Panc1 (cell line): ENCODE measurements around the gene CLC. TPM values are rescaled to one million over a fixed set of nuclear protein-coding genes. Genes with fewer than 3 reads are reported as not detected.

Experiments used
- ATAC-seq: fragments of 200-7000 bp; cut with Tn5 transposase; 2 replicates; pipeline ENCODE4 v1.9.1; 2020; ENCODE audit warnings: mild to moderate bottlenecking, moderate library complexity
- BruUV-seq: library from RNA; stranded (reverse); fragments of 400-500 nt; replicated peaks from 2 replicates; lab custom pipeline; 2021; lab: Mats Ljungman, UMichigan
- CTCF ChIA-PET: fragments of 300-600 bp; sonication (Branson Sonifier 250); formaldehyde crosslinking; loops from one replicate; lab custom pipeline; 2022; ENCODE audit warnings: antibody characterized with exemption; lab: Charles Lee
- POLR2A ChIA-PET: fragments of 300-600 bp; sonication (Branson Sonifier 250); formaldehyde crosslinking; loops from one replicate; lab custom pipeline; 2022; ENCODE audit warnings: antibody characterized with exemption; lab: Charles Lee
- DNase-seq: peaks from one replicate; pipeline ENCODE4 v3.0.0-alpha.2; 2010; ENCODE audit warnings: low read depth, low spot score
- H3K27ac ChIP-seq: 2 replicates; pipeline ENCODE4 v1.5.1; 2011; ENCODE audit warnings: mild to moderate bottlenecking, low read length, inconsistent platforms
- H3K27me3 ChIP-seq: fragments of 200-500 bp; sonication (Bioruptor generic); 2 replicates; pipeline ENCODE4 v1.6.0; 2014; ENCODE audit warnings: low read length, inconsistent platforms; ENCODE audit not compliant: control insufficient read depth, insufficient read depth
- H3K36me3 ChIP-seq: fragments of 200-500 bp; sonication (Bioruptor generic); 2 replicates; pipeline ENCODE4 v1.5.1; 2014; ENCODE audit warnings: inconsistent platforms, mild to moderate bottlenecking, low read length, moderate library complexity; ENCODE audit not compliant: control insufficient read depth, insufficient read depth
- H3K4me1 ChIP-seq: 2 replicates; pipeline ENCODE4 v1.5.1; 2011; ENCODE audit warnings: inconsistent platforms, mild to moderate bottlenecking, low read length, moderate library complexity; ENCODE audit not compliant: control insufficient read depth, insufficient read depth
- H3K4me3 ChIP-seq, 2 experiments: 2 replicates each; pipeline ENCODE4 v1.5.1; 2011 to 2012; ENCODE audit warnings: low read depth in 2 of 2, low read length in 2 of 2, mild to moderate bottlenecking in 2 of 2, inconsistent platforms in 1 of 2, moderate library complexity in 1 of 2
- H3K9me3 ChIP-seq: fragments of 200-500 bp; sonication (Bioruptor generic); 2 replicates; pipeline ENCODE4 v1.5.1; 2014; ENCODE audit warnings: low read depth, mild to moderate bottlenecking, inconsistent platforms, low read length, moderate library complexity; ENCODE audit not compliant: control insufficient read depth, insufficient read depth
- CTCF ChIP-seq: fragments of 450-650 bp; IDR thresholded peaks from 2 replicates; pipeline ENCODE4 v1.5.1; 2017; ENCODE audit warnings: mild to moderate bottlenecking
- POLR2AphosphoS5 ChIP-seq: IDR thresholded peaks from 2 replicates; pipeline ENCODE4 v1.6.1; 2012; ENCODE audit warnings: mild to moderate bottlenecking, low read depth, low read length, moderate library complexity
- REST ChIP-seq, 2 experiments: IDR thresholded peaks; 2 replicates each; pipeline ENCODE4 v1.6.1; 2011 to 2012; ENCODE audit warnings: low read depth in 2 of 2, control low read depth in 1 of 2, low read length in 1 of 2, mild to moderate bottlenecking in 1 of 2, moderate library complexity in 1 of 2; ENCODE audit not compliant: insufficient read depth in 1 of 2
- SIN3A ChIP-seq: IDR thresholded peaks from 2 replicates; pipeline ENCODE4 v1.6.1; 2012; ENCODE audit warnings: low read depth, mild to moderate bottlenecking, low read length, moderate library complexity, borderline replicate concordance; ENCODE audit not compliant: insufficient read depth
- TCF7L2 ChIP-seq: IDR thresholded peaks from 2 replicates; pipeline ENCODE4 v1.6.1; 2011; ENCODE audit warnings: mild to moderate bottlenecking, low read depth, low read length, inconsistent platforms
- in situ Hi-C: cut with HindIII; loops from 2 replicates; pipeline ENCODE4 v1.10.0; 2016; ENCODE audit warnings: low sequenced_read_pairs, low pct_unique_long_range_greater_than_20kb
- intact Hi-C: fragments of 100-400 bp; cut with micrococcal nuclease; formaldehyde crosslinking; loops from one replicate; pipeline ENCODE4 v1.10.0; 2022; ENCODE audit not compliant: unreplicated experiment
- total RNA-seq: library from RNA; stranded (reverse); gene quantifications from one replicate; pipeline ENCODE4 v1.2.1, GENCODE V29; 2021; ENCODE audit not compliant: unreplicated experiment

CLC gene
- total RNA-seq, 1 experiment from 2014 or later = not detected

GRCh38 chr19:39746836-39747529 is 9.2 kb upstream of the CLC start:
- POLR2A ChIA-PET = interaction anchor here (0.6 to 0.7 kb wide), 3 partner anchors 8 to 250 kb away, joined by 3 to 8 read pairs (median 3); partner anchors contain the start of genes DLL3 and ZNF546
- intact Hi-C loops = no loop called here
- no peaks in the 10 kb centered on the region for H3K4me1 ChIP-seq
- no peak for TF ChIP-seq REST (IDR thresholded peaks at IDR 0.05; ENCODE audit: insufficient read depth in 1 of 2, low read depth in 2 of 2, low read length in 1 of 2)
- TF ChIP-seq POLR2AphosphoS5 = no peak
- TF ChIP-seq TCF7L2 = no peak
- TF ChIP-seq CTCF = no peak
- TF ChIP-seq SIN3A = no peak
- no peak overlapping the region for H3K4me3 ChIP-seq
- H3K36me3 ChIP-seq = no peaks in the 10 kb centered on the region
- peaks cover 92% of the 10 kb centered on the region for H3K27me3 ChIP-seq
- CTCF ChIA-PET = interaction anchor here (0.5 to 2.1 kb wide), 6 partner anchors 13 to 284 kb away, joined by 3 to 7 read pairs (median 4); no protein-coding TSS in a partner anchor
- ATAC-seq (peak; percentile 83), DNase-seq (no peak)
- in situ Hi-C loops = loop anchor here (5.0 to 10.0 kb wide), 4 partner anchors 35 to 545 kb away; no protein-coding TSS in a partner anchor
- no peaks in the 10 kb centered on the region for H3K9me3 ChIP-seq
- H3K27ac ChIP-seq = no peak overlapping the region
- BruUV-seq = no TSS peak

- Histone ChIP-seq H3K27ac (no peak overlapping the region), H3K4me1 (no peaks in the 10 kb centered on the region), H3K4me3 (no peak overlapping the region), H3K36me3 (no peaks in the 10 kb centered on the region), H3K9me3 (no peaks in the 10 kb centered on the region), H3K27me3 (peaks cover 82% of the 10 kb centered on the region)
- no peak for TF ChIP-seq SIN3A
- TF ChIP-seq POLR2AphosphoS5 = no peak
- TF ChIP-seq TCF7L2 = no peak
- no peak for TF ChIP-seq CTCF
- in situ Hi-C loops (loop anchor here (5.0 to 10.0 kb wide), 4 partner anchors 37 to 547 kb away; no protein-coding TSS in a partner anchor), intact Hi-C loops (no loop called here)
- ChIA-PET CTCF (interaction anchor here (0.7 to 2.1 kb wide), 6 partner anchors 19 to 449 kb away, joined by 3 to 9 read pairs (median 4); partner anchors contain the start of gene IFNL1), POLR2A (interaction anchor here (0.6 kb wide), 2 partner anchors 189 to 355 kb away, joined by 3 to 14 read pairs; partner anchors contain the start of genes MED29 and PAF1)
- DNase-seq (no peak), ATAC-seq (no peak)
- no TSS peak for BruUV-seq
Observed at GRCh38 chr19:39745643-39746042, 7.8 kb upstream of the CLC start.
